ENCODE measurements around the gene ANXA4.
A peak's percentile ranks its signal among the peaks of the same experiment; 100 is the strongest.
"Not testable (repeated sequence)": the region's sequence is repeated elsewhere in the genome, so short reads cannot be mapped to it uniquely, and the experiment has no call there.

ANXA4 gene

GRCh38 chr2:69755862-69756467, 14.0 kb downstream of the ANXA4 start:
- peak in 1 of 2 experiments; percentile 21 for DNase-seq

DNA sequence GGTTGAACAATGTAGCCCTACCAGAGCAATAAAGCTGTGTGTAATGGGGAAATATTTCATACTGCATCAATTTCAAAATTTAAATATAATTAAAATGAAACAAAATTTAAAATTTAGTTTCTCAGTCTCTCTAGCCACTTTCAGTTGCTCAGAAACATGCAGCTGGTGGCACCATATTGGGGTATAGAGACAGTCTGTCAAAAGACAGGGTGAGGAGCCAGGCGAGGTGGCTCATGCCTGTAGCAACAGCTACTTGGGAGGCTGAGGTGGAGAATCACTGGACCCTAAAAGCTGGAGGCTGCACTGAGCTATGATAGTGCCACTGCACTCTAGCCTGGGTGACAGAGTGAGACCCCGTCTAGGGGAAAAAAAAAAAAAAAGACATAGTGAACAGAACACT, 20.1 kb downstream of the ANXA4 start:
- DNase-seq = no peak

DNA sequence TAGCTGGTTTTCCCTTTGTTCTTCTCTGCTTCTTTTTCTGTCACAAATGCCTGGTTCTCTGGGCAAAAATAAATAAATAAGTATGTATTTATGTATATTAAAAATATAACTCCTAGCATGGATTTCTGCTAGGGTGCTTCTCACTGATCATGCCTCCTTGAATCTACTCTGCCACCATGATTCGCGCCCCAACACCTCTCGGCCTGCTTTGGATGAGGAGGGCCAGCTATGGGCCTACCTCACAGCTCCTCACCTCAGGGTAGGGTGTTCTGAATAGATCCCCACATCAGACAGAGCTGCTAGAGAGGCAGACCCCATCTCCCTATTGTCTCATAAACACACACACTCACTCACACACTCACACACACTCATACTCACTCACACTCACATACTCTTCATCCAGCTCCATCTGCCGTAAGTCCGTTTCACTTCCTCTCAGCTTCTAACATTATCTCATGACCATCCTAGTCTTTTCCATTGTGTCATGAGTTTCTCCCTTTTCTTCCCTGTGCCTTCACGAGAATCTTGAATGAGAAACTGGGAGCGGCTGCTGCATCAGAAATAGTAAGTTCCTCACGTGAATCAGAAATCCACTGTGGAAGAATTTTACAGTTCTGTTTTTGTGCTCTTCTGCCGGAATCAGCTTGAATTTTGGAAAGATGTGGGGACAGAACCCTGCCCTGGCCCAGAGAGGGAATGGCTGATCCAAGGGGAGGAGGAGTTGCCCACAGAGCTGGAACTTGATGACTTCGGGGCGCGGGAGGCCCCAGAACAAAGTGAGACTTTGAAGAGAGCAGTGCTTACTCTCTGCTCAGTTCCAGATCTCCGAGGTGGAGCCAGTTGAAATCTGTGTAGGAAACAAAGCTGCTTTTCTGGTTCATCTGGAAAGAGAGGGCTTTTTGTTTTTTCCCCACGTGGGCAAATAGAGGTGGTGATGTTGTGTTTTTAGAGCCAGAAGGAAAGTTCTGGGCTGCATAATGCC, 20.9 kb downstream of the ANXA4 start:
- DNase-seq = no peak

DNA sequence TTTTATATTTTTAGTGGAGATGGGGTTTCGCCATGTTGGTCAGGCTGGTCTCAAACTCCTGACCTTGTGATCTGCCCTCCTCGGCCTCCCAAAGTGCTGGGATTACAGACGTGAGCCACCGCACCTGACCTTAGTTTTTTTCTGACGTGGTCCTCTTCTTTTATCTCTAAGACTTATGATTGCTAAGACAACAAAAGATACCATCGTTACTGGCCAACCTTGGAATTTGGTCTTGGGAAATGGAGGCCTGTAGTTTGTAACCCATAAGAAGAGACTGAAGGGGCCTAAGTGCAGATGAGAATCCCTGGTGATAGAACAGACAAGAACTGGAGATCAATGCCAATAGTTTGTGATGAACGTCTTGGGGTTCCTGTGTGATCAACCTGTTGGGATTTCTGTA, 21.9 kb downstream of the ANXA4 start:
- not testable (repeated sequence) for DNase-seq

- no peak for DNase-seq
Observed at GRCh38 chr2:69764286-69765095, 22.6 kb downstream of the ANXA4 start.

DNA sequence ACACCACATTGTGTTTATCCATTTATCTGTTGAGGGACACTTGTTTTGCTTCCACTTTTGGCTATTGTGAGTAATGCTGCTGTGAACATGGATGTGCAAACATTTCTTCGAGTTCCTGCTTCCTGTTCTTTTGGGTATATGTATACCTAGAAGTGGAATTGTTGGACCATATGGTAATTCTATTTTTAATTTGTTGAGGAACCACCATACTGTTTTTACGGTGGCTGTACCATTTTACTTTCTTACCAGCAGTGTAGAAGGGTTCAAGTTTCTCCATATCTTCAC, 23.1 kb downstream of the ANXA4 start:
- DNase-seq = no peak

GRCh38 chr2:69766014-69766413, 24.1 kb downstream of the ANXA4 start:
- no peak for DNase-seq

DNA sequence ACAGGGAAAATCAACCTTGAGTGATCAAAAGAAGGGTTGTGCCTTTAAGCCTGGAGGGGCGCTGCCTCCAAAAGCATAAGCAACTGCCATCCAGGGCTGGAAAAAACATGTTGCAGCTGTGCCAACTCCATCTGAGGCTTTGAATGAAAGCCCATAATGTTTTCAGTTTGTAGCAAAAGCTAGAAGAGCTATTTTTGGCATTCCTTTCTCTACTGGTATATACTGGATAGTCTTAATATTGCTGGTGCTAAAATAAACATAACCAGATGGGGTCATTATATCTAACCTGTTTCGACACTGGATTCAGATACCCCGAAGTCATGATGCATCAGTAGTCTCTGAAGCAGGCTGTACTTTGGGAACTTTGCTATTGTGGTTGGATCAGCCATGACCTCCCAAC, 25.1 kb downstream of the ANXA4 start:
- DNase-seq = no peak

DNA sequence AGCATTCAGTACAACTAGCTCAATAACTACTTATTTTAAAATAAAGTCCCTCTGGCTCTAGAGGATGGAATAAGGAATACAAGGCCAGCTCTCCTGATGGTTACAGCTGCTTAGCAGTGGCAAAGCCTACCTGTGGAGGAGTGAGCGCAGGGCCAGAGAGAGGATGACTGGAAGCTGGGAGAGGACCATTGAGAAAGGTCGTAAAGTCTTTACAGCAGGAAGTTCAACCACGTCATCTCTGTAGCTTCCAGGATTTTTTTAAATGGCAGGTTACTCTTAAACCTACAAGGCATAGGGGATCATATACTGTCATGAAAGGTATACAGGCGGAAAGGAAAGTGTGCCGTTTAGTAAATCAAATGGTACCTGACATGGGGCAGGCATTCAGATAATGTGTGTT, 26.3 kb downstream of the ANXA4 start:
- no peak for DNase-seq

GRCh38 chr2:69768789-69769188, 26.9 kb downstream of the ANXA4 start:
- no peak for DNase-seq

- no peak for DNase-seq
Observed at GRCh38 chr2:69769272-69769671, 27.3 kb downstream of the ANXA4 start.

GRCh38 chr2:69770193-69770702, 28.3 kb downstream of the ANXA4 start:
- DNase-seq = no peak

GRCh38 chr2:69770747-69771146, 28.8 kb downstream of the ANXA4 start:
- DNase-seq = no peak

DNA sequence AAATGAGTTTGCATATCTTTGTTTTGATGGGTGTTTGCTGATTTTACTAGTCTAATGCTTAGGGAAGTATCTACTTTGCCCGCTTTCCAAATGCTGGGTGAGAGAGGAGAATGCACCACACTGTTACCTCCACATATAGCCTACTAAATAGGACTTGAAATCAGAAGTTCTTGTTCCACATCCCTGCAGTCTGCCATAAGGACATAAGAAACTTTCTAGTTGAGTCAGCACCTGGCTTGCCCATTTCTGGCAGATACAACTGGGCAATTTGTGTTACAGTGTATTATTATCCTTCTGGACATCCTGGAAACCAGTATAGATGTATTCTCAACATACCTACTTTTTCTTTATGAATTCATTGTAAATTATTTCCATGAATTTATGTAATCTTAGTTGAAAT, 29.5 kb downstream of the ANXA4 start:
- DNase-seq = no peak

DNA sequence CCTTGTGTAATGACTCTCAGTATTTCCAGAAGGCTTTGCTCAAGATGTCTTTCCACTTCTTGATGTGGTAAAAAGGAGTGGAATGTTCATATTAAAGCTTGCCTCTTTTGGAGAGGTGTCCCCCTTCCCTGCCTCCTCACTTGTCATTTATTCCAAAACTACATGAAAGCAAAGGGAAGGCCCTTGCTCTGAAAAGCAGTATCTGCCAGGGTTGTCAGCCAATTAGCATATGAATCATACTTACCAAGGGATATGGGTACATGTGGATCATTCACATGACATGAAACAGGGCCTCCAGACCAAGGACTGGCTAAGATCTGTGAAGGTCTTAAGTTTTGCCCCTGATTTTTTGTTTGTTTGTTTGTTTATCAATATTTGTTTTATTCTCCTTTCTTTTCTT, 31.3 kb downstream of the ANXA4 start:
- DNase-seq = no peak

GRCh38 chr2:69774258-69774983, 32.5 kb downstream of the ANXA4 start:
- DNase-seq = not testable (repeated sequence)

- no peak for DNase-seq
Observed at GRCh38 chr2:69774984-69775982, 33.3 kb downstream of the ANXA4 start.

DNA sequence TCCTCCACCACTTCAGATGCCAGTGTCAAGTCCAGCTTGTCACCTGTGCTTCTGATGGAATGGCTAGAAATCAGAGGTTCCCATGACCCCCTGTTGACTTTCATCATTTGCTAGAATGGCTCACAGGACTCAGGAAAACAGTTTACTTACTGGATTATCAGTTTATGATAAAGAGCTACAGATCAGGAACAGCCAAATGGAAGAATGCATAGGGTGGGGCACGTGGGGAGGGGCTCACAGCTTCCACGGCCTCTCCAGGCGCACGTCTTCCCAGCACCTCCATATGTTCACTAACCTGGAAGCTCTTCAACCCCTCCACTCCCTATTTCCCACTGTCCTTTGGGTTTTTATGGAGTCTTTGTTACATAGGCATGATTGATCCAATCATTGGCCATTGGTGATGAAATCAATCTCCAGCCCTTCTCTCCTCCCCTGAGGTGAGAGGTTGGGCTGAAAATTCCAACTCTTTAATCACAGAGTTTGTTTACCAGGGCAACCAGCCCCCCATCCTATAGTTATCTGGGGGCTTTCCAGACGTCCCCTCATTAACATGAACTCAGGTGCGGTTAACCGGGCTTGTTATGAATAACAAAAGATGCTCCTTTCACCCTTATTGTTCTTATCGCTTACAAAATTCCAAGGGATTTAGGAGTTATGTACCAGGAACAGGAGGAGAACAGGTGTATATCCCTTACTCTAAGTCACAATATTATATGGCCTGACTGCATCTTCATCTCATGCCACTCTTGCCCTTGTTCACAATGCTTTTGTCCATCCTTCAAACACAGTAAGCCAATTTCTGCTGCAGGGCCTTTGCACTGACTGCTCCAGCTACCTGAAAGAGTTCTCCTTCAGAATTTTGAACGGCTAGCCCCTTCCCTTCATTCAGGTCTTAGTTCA, 35.2 kb downstream of the ANXA4 start:
- DNase-seq = no peak

GRCh38 chr2:69777786-69778105, 35.8 kb downstream of the ANXA4 start:
- DNase-seq = no peak

- DNase-seq = no peak
Observed at GRCh38 chr2:69779258-69780001, 37.5 kb downstream of the ANXA4 start.

All from AML-193 (cell line).